A673 (cell line): ENCODE measurements around the gene CCBE1. TPM values are rescaled to one million over a fixed set of nuclear protein-coding genes. Genes with fewer than 3 reads are reported as not detected.

Experiments
- BruUV-seq: library from RNA; stranded (reverse); fragments of 400-500 nt; replicated peaks from 2 replicates; lab custom pipeline; 2021; lab: Mats Ljungman, UMichigan
- CTCF ChIA-PET: fragments of 300-600 bp; sonication (Branson Sonifier 250); formaldehyde crosslinking; loops from one replicate; lab custom pipeline; 2022; ENCODE audit warnings: antibody characterized with exemption; lab: Charles Lee
- POLR2A ChIA-PET: fragments of 300-600 bp; sonication (Branson Sonifier 250); formaldehyde crosslinking; loops from one replicate; lab custom pipeline; 2022; ENCODE audit warnings: antibody characterized with exemption; ENCODE audit not compliant: low non-redundant PET; lab: Charles Lee
- DNase-seq: peaks from one replicate; pipeline ENCODE4 v3.0.0-alpha.2; 2015; ENCODE audit warnings: low spot score
- H3K27ac ChIP-seq: fragments of 200-600 bp; sonication (generic); 2 replicates; pipeline ENCODE4 v1.5.1; 2016; ENCODE audit warnings: mixed run types, low read depth, mild to moderate bottlenecking, mixed read lengths, antibody characterized with exemption, low read length; ENCODE audit not compliant: poor library complexity, severe bottlenecking
- H3K27me3 ChIP-seq: fragments of 200-600 bp; sonication (generic); replicated peaks from 2 replicates; pipeline ENCODE4 v1.6.1; 2017; ENCODE audit warnings: mixed run types, low read depth, mild to moderate bottlenecking, mixed read lengths, antibody characterized with exemption, low read length; ENCODE audit not compliant: insufficient read depth, poor library complexity
- H3K36me3 ChIP-seq: fragments of 200-600 bp; sonication (generic); 2 replicates; pipeline ENCODE4 v1.6.1; 2016; ENCODE audit warnings: mixed run types, mild to moderate bottlenecking, mixed read lengths, antibody characterized with exemption, low read length; ENCODE audit not compliant: insufficient read depth, poor library complexity, severe bottlenecking
- H3K4me1 ChIP-seq: fragments of 200-600 bp; sonication (generic); 2 replicates; pipeline ENCODE4 v1.6.1; 2017; ENCODE audit warnings: mixed run types, mild to moderate bottlenecking, mixed read lengths, antibody characterized with exemption, low read length; ENCODE audit not compliant: insufficient read depth, poor library complexity, severe bottlenecking
- H3K4me3 ChIP-seq: fragments of 200-600 bp; sonication (generic); 2 replicates; pipeline ENCODE4 v1.5.1; 2016; ENCODE audit warnings: low read depth, mixed run types, mild to moderate bottlenecking, mixed read lengths, low read length; ENCODE audit not compliant: poor library complexity, severe bottlenecking
- H3K9me3 ChIP-seq: fragments of 200-600 bp; sonication (generic); 2 replicates; pipeline ENCODE4 v1.6.1; 2016; ENCODE audit warnings: mixed run types, low read depth, mild to moderate bottlenecking, mixed read lengths, antibody characterized with exemption, low read length; ENCODE audit not compliant: poor library complexity, severe bottlenecking
- EZH2 ChIP-seq: fragments of 200-600 bp; sonication (generic); IDR thresholded peaks from 2 replicates; pipeline ENCODE4 v1.6.1; 2017; ENCODE audit warnings: borderline replicate concordance, low read depth, mild to moderate bottlenecking, mixed read lengths, antibody characterized with exemption, low read length; ENCODE audit not compliant: poor library complexity, severe bottlenecking
- intact Hi-C: fragments of 100-400 bp; cut with micrococcal nuclease; formaldehyde crosslinking; loops from one replicate; pipeline ENCODE4 v1.10.0; 2022; ENCODE audit not compliant: unreplicated experiment
- total RNA-seq: library from RNA; stranded (reverse); gene quantifications from 2 replicates; pipeline ENCODE4 v1.2.3, GENCODE V29; 2021
- TF ChIP-seq, protein P1 (sequence below): fragments of 300-800, 200-600 bp; sonication (generic); conservative IDR thresholded peaks from 2 replicates; pipeline ENCODE4 v1.5.1; 2017; ENCODE audit warnings: low read depth, mild to moderate bottlenecking, antibody characterized with exemption, low read length, moderate library complexity, mixed read lengths

The CCBE1 gene
- total RNA-seq, 1 experiment from 2014 or later = not detected

DNA sequence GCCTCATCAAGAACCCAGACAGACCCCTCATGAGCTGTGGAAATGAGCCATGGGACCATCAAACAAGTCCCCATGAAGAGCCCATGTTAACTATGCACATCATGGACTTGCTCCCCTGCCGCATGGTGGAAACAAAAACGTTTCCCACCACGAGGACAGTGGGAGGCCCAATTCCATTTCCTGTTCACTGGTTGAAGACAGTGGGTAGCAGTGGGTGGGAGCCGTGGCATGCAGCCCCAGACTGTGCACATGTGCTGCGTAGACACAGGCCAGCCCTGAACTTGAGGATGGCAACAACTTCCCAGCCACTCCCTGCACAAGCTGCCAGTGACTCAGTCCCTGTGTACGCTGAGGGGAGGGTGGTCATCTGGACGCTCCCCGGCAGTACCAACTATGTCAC is 229.7 kb downstream of the CCBE1 start:
- BruUV-seq = no TSS peak
- ChIA-PET POLR2A (no interaction called here), CTCF (no interaction called here)
- H3K9me3 ChIP-seq = no peaks in the 10 kb centered on the region
- peaks cover 2% of the 10 kb centered on the region for H3K27me3 ChIP-seq
- TF ChIP-seq, protein P1, sequence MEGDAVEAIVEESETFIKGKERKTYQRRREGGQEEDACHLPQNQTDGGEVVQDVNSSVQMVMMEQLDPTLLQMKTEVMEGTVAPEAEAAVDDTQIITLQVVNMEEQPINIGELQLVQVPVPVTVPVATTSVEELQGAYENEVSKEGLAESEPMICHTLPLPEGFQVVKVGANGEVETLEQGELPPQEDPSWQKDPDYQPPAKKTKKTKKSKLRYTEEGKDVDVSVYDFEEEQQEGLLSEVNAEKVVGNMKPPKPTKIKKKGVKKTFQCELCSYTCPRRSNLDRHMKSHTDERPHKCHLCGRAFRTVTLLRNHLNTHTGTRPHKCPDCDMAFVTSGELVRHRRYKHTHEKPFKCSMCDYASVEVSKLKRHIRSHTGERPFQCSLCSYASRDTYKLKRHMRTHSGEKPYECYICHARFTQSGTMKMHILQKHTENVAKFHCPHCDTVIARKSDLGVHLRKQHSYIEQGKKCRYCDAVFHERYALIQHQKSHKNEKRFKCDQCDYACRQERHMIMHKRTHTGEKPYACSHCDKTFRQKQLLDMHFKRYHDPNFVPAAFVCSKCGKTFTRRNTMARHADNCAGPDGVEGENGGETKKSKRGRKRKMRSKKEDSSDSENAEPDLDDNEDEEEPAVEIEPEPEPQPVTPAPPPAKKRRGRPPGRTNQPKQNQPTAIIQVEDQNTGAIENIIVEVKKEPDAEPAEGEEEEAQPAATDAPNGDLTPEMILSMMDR = no peak
- no peak for TF ChIP-seq EZH2
- H3K27ac ChIP-seq = no peak overlapping the region
- H3K4me3 ChIP-seq = no peak overlapping the region
- no peaks in the 10 kb centered on the region for H3K36me3 ChIP-seq
- DNase-seq = peak; percentile 89
- intact Hi-C loops = no loop called here
- H3K4me1 ChIP-seq = no peaks in the 10 kb centered on the region

- H3K4me3 ChIP-seq = no peak overlapping the region
- no peaks in the 10 kb centered on the region for H3K27me3 ChIP-seq
- no peak for DNase-seq
- no peaks in the 10 kb centered on the region for H3K9me3 ChIP-seq
- no TSS peak for BruUV-seq
- intact Hi-C loops = no loop called here
- H3K27ac ChIP-seq = no peak overlapping the region
- TF ChIP-seq, protein P1 = no peak
- TF ChIP-seq EZH2 = no peak
- no peaks in the 10 kb centered on the region for H3K4me1 ChIP-seq
- H3K36me3 ChIP-seq = no peaks in the 10 kb centered on the region
- CTCF ChIA-PET = no interaction called here
- POLR2A ChIA-PET = no interaction called here
Observed at GRCh38 chr18:59466980-59467379, 230.2 kb downstream of the CCBE1 start.

GRCh38 chr18:59464486-59464885 is 232.7 kb downstream of the CCBE1 start:
- intact Hi-C loops = no loop called here
- ChIA-PET CTCF (no interaction called here), POLR2A (no interaction called here)
- DNase-seq = no peak
- no peaks in the 10 kb centered on the region for H3K27me3 ChIP-seq
- BruUV-seq = no TSS peak
- no peaks in the 10 kb centered on the region for H3K9me3 ChIP-seq
- no peak overlapping the region for H3K27ac ChIP-seq
- TF ChIP-seq, protein P1 = no peak
- no peak for TF ChIP-seq EZH2
- H3K4me1 ChIP-seq = no peaks in the 10 kb centered on the region
- H3K4me3 ChIP-seq = no peak overlapping the region
- H3K36me3 ChIP-seq = no peaks in the 10 kb centered on the region
